GM18511 (cell line): Measurements from ENCODE around the gene M1AP.

Experiments
- ATAC-seq: cut with Tn5 transposase; IDR thresholded peaks from one replicate; pipeline ENCODE4 v1.9.1; 2021; ENCODE audit warnings: mild to moderate bottlenecking, moderate library complexity; ENCODE audit not compliant: unreplicated experiment

M1AP gene, protein sequence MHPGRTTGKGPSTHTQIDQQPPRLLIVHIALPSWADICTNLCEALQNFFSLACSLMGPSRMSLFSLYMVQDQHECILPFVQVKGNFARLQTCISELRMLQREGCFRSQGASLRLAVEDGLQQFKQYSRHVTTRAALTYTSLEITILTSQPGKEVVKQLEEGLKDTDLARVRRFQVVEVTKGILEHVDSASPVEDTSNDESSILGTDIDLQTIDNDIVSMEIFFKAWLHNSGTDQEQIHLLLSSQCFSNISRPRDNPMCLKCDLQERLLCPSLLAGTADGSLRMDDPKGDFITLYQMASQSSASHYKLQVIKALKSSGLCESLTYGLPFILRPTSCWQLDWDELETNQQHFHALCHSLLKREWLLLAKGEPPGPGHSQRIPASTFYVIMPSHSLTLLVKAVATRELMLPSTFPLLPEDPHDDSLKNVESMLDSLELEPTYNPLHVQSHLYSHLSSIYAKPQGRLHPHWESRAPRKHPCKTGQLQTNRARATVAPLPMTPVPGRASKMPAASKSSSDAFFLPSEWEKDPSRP

DNA sequence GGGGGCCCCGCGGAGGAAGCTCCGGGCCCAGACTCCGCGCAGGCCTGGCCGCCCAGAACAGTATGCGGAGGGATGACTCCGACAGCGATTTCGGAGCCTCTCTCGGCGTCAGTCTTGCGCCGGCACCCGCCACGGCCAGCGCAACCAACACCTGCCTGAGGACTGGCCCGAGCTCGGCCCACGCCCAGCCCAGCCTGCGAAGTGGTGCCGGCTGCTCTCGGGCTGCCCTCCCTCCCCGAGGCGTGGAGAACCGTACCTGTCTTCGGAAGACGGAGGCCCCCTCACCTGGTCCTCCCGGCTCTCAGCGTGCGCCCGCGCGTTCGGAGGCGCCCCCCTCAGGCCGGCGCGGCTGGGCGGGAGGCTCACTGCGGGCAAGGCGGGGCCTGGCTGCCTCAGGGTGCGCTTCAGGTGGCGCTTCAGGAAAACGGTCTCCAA lies at the start of gene M1AP:
Gene M1AP, minus strand, starts transcription at position 322 of the 435 bp plus-strand sequence. CDS start 8,055 bp downstream, outside the sequence.
- ATAC-seq = no peak

DNA sequence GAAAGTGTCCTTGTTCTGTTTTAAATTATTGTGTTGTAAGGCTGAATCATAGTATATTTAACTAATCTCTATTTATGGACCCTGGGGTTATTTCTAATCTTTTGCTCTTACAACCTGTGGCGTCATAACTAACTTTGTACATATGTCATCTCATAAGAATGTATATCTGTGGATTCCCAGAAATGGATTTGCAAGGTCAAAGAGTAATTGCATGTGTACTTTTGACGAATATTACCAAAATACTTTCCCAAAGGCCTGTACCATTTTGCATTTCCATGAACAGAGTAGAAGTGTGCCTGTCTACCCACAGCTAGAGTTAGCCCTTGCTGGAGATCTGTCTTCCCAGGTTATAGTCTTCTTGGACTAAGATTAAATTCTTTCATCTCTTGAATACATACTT lies 48.7 kb upstream of the M1AP start:
- no peak for ATAC-seq

DNA sequence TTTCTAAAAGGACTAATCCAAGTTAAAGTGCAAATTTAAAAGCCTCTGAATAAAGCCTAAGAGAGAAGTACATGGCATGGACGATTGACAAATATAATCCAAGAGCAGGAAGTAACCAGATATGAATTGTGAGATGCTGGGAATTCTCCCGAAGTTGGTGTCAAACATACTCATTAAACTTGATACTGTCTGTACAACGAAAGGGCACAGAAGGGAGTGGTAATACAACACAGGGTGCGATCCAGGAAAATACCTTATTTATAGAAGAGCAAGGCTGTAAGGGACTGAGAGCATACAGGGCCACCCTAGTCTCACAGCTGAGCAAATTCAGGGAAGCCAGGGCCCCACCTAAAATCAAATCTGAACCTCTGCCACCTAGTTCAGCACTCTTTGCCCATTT lies 47.5 kb upstream of the M1AP start:
- ATAC-seq = no peak

DNA sequence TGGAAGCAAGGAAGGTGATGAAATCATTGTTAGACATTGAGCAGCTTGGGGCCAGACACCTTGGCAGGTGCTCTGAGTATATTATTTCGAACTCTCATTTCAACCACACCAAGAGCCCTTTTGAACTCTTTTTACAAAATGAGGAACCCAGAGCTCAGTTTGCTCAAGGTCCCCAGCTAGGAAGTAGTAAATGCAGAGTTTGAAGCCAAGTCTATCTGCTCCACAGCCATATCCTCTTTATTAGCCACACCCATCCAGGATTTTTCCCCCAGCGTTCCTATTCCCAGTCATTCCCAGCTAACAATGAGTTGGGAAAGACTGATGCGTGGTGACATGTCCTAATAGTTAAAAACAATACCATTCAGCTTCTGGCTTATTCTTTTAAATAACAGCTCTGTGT lies 46.2 kb upstream of the M1AP start:
- ATAC-seq = no peak

DNA sequence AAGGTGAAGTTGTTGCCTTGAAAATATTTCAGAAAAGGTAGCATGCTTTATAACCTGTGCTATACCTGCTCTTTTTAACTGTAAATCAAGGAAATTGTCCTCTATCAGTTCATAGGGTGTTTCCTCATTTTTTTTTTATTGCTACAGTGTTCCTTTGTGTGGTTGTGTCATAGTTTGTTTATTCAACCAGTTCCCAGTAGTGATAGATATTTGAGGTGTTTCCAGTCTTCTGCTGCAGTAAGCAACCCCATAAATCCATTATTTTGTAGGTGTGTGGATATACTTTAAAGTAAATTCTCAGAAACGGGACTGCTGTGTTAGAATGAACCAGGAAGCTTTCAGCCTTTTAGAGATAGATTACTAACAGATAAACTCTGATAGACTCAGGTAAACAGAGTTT lies 45.5 kb upstream of the M1AP start:
- ATAC-seq = no peak

DNA sequence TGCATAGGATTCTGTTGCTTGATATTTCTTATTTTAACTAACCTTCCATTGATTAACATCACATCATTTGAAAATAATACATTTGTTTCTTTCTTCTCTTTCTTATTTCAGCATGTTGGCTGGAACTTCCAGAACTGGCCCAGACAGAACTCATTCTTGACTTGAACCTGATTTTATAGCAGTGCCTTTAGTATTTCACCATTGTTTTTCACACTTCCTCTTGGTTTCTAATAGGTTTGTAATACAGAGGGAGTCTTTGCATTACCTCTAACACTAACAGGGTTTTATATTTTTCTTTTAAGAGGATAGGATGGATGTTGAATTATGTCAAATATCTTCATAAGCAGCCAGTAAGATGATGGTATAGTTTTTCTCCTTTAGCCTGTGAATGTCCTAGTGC lies 45.1 kb upstream of the M1AP start:
- ATAC-seq = no peak

DNA sequence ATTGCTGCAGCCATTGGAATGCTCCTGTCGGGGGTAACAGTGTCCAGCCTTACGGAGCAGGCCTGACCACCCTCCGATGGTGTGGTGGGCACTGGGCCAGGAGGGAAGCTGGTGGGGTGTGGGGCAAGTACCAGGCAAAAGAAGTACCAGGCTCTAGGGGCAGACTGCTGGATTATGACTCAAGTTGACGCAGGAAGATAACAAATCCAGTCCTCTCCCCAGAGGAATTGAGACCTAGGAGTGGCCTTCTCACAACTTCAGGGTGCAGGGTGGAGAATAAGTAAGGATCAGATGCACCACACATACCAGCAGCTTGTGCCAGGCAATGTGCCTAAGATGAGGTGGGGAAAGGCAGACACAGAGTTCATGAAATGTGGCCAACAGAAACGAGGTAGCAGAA lies 43.8 kb upstream of the M1AP start:
- no peak for ATAC-seq

DNA sequence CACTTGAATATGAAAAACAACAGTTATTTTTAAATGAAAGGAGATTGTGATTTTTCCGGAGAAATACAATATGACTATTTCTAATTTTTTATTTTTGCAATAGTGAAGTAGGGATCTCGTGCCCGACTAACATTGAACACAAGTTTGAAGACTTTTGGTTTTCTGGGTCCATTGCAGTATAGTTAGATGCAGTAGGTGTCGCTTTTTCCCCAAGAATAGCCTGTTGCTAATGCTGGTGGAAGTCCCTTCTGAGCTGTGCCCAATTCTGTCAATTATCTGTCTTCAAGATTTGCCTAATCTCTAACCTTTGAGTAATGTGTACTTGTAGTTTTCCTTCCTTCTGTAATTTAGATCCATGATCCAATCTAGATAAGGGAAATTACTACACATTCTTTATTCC lies 42.4 kb upstream of the M1AP start:
- peak; percentile 67 for ATAC-seq

DNA sequence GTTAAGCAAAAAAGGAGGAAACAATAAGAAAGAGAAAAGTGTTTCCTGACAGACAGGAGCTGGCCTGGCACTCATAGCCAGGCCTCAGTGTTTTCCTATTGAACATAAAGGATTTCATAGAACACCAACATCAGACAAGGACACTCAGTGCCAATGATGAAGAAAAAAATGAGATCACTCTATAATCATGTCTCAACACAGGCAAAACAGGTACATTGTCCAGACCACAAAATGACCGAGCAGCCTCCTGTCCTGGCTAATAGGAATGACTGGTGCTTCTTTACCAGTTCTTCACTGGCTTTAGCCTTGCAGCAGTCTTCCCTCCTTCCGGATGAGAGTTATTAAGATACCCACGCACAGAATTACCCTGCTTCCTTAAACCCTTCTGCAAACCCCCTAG lies 41.5 kb upstream of the M1AP start:
- ATAC-seq = no peak

DNA sequence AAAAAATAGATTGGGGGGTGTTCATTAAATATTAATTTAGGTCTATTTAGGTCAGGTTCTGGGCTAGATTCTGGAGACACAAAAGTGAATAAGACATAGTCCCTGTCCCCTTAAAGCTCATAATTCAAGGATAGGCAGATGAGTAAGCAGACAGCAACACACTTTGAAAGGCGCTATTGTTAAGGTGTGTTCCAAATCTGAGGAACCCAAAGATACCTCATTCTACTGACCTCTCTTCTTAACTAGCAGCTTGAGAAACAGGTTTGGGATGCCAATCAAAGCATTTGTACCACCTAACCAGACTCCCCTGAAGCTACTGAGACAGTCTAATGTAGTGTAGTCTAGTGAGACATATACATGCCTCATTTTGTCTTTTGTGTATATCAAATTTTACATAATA lies 40.8 kb upstream of the M1AP start:
- no peak for ATAC-seq

DNA sequence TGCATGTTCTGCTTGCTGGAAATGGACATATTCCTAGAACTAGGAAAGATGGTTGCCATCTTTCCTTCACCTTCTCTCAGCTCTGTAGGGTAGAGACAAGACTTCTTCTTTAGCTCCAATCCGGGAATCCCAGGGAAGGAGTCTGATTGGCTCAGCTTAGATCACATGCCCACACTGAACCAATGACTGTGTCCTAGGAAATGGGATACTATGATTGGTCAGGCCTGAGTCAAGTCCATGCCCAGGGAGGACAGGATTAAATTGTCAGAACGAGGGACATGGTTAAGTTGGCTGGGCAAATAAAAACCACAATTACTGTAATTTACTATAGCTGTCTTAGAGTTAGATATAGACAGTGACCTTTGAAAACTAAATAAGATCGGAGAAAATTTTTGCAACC lies 37.3 kb upstream of the M1AP start:
- ATAC-seq = no peak

DNA sequence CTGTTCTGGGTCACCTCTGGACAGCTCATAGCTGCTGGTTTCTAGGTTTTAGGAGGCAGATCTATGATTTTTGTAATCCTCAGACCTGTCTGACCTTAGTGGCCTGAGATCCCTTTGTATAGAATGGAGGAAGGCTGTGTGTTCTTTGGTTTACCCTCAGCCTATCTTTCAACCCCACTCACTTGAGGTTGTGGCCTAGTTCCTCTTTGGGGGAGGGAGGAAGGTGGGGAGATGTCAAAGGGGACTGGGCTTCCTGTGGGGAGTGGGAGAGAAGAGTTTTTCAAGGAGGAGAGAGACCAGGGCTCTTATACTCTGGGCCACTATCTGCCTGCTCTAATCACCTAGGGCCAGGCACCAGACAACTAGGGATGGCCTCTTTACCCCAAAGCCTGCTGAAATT lies 34.4 kb upstream of the M1AP start:
- no peak for ATAC-seq

DNA sequence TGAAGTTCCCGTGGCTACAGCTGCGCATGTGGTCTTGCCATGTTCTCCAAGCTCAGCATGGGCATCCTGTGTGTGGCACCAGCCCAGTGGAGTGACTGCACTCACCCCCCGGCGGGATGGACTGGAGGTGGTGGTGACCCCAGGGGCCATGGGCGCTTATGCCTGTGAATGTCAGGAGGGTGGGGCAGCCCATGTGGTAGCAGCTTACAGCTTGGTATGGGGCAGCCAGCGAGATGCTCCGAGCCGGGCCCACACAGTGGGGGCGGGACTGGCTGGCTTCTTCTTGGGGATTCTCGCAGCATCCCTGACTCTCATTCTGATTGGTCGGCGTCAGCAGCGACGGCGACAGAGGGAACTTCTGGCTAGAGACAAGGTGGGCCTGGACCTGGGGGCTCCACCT lies 31.5 kb upstream of the M1AP start:
- ATAC-seq = no peak

DNA sequence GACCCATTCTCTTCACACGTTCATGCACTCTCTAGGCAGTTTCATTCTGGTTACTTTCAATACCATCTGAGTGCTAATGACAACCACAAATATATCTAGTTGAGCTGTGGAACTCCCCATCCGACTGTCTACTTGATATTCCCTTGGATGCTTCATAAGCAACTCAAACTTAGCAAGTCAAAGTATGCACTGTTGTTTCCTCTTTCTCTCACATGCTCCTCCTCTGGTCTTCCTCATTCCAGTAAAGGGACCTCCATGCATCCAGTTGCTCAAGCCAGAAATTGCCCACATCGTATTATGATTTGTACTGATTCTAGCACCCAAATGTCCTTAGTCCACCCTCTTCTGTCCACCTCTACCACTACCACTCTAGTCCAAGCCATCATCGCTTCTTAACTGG lies 28.2 kb upstream of the M1AP start:
- no peak for ATAC-seq

DNA sequence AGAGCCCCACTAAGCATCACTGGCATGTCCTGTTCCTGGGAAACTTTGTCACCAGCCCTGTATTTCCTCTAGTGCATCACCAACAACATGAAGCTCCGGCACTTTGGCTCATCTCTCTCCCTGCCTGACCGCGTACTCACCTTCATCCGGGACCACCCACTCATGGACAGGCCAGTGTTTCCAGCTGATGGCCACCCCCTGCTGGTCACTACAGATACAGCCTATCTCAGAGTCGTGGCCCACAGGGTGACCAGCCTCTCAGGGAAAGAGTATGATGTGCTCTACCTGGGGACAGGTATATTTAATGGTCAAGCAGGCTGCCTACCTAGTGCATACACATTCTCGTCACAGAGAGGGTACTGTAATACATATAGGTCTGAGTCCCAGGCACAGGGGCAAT lies 27.0 kb upstream of the M1AP start:
- no peak for ATAC-seq

DNA sequence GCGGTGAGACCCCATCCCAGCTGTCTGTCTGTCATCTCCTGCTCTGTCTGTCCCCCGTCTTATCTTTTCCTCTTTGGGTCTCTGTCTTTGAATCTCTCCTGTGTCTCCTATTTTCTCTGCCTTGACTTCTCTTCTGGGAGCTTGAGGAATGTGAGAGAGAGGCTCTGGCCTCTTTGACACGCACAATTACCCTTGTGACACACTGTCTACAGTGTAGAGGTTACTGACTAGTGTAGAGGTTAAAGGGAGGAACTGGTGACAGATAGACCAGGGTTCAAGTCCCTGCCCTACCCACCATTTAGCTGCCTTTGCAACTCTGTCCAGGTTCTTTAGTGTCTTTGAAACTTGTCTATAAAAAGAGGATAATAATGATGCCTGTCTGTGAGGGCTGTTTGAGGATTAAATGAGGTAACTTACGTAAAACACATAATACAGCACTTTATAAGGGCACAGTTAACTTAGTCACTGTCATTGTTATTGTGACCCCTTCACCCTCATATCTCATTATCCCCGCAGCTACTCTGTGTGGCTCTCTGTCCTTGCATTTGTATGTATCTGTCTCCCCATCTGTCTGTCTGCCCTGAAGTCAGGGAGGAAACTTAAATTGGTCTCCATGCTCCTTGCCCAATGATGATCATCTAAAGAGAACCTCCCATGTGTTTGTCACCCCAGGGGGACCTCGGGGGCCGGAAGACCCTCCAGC lies 25.8 kb upstream of the M1AP start:
- no peak for ATAC-seq

DNA sequence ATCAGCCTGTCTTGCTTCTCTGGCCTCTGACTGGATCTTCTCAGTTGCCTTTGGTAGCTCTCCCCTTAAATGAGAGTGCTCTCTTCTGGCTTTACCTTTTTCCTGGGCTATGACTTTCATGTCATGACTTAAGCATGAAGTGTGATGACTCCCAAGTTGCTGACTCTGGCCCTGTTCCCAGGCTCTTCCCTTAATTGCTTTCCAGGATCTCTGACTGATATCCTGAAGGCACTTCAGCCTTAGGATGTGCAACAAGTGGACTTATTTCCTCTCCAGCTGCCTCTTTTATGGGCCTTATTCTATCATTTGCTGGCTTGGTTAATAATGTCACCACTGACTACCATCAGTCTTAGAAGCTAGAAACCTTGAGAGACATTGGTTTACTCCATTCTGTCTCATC lies 23.3 kb upstream of the M1AP start:
- ATAC-seq = no peak

DNA sequence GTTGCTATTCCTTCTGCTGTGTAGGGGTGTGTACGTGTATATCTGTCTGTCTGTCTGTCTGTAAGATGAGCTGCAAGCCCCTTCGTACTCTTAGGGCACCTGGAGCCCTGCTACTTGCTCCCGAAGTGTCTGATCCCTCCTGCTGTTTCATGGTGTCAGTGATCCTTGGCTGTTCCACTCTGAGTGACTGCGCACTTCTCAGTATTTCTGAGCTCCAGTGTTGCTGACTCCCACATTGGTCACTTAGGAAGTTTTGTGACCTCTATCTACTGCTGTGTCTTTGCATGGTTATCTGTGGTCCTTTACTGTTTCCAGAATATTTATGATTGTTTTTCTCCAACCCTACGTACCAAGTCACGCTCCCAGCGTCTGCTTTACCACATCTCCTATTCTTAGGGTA lies 22.1 kb upstream of the M1AP start:
- no peak for ATAC-seq

DNA sequence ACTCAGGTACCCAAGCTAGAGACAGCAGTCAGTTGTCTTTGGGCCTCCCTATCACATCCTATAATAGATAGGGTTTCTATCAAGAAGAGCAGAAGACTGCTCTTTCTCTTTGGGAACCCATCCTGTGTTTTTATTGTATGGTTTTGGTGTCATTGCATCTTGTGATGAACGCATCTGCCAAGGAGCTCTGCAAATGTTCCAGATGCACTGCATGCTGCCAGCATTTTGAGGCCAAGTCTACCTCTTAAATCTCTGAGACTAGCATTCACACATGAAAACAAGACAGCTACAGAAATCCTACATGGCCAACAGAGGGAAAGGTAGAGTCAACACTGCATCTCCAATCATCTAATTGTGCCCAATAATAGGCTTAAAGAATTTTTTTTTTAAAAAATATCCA lies 20.0 kb upstream of the M1AP start:
- ATAC-seq = no peak

DNA sequence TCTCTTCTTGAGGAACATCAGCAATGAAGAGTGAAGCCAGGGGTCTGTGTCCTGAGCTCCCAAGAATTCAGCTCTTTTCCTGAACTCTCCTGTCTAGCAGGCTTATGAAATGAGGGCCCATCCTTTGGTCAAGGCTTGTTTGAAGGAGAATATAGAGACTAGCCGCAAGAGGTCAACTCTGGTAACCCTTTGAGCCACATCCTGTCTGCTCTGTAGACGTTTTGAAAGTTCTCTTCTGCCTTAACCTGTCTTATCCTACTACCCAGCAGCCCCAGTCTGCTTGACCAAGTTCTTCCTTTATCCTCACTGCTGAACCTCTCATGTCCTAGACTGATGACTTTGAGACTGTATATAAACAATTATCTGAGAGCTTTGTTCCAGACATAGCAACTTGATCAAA lies 11.3 kb upstream of the M1AP start:
- ATAC-seq = no peak

DNA sequence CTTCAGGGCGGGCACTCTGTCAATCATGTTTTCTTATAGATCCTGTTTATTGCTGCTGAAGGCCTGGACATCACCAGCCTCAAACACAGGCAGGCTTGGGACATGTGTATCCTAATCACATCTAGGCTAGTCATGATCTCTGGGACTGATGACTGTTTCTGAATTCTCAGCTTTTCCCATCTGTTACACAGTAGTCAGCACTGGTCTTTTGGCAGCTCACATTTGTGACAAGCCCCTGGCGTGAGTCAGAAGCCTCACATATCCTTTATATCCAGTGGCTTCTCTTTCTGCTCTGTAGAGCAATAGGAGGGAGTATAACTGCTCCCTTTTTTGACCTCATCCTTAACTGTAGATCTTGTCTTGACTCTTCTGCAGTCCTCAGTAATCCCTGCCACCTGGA lies 10.4 kb upstream of the M1AP start:
- ATAC-seq = no peak

DNA sequence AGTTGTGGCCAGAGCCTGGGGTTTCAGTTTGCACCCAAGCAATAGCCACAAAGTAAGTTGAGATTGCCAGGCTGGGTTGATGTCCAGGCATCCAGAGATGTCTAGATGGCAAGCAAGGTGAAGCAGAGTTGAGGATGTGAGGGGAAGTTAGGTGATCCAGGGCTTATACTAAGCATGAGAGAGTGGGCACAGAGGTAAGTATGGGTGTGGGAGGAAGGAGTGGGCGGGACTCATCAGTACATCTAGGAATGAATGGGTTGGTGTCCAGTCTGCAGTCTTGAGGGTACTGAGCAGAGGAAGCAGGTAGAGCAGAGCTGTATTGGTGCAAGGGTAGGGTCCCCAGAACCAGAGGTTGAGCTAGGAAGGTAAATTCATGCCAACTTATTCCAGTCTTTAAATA lies 7.4 kb upstream of the M1AP start:
- ATAC-seq = no peak
